HTR-8/SVneo (cell line): ENCODE results near the gene EIF2D.
"Not testable (repeated sequence)": the region's sequence is repeated elsewhere in the genome, so short reads cannot be mapped to it uniquely, and the experiment has no call there.

ENCODE experiments used
- DNase-seq: peaks from one replicate; pipeline ENCODE4 v3.0.0; 2011; ENCODE audit warnings: low spot score, mixed read lengths; ENCODE audit not compliant: insufficient read length
- FAIRE-seq: peaks from 2 replicates; lab custom pipeline; 2011; peaks lifted over from hg19 to GRCh38; lab: Jason Lieb, UNC

The EIF2D gene

DNA sequence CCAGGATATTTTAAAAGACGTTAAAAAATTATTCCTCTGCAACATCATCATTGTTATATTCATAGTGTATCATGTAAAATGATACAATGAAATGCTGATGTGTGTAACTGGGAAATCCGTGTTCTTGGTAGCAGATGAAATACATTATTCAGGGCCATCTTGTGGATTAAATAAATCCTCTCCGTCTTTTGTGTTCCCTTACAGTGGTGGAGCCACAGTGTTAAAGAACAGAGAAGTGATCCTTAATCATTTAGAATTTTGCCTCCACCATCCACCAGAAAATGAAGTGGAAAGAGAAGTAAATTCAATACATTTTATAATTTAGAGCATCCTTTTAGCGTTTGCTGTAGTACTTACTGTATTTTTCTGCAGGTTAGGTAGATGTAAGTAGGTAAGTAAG, 24.4 kb upstream of the EIF2D start:
- no peak for DNase-seq
- FAIRE-seq: no peak

DNA sequence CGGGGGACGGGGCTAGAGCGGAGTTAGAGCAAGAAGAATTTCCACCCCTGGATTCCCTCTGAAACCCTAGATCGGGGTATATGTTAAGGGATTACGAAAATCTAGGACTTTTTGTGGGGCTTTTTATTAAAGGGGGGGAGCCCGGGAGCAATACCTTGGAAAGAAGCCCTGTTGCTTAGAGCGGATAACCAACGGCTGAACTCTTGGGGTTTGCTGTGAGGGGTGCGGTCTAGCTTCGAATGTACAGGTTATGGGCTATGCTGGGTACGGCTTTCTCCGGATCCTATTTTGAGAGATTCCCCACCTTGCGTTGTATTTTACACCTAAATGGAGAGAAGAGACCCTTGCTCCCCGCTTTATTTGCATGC, 23.7 kb upstream of the EIF2D start:
- FAIRE-seq (no peak), DNase-seq (no peak)

DNA sequence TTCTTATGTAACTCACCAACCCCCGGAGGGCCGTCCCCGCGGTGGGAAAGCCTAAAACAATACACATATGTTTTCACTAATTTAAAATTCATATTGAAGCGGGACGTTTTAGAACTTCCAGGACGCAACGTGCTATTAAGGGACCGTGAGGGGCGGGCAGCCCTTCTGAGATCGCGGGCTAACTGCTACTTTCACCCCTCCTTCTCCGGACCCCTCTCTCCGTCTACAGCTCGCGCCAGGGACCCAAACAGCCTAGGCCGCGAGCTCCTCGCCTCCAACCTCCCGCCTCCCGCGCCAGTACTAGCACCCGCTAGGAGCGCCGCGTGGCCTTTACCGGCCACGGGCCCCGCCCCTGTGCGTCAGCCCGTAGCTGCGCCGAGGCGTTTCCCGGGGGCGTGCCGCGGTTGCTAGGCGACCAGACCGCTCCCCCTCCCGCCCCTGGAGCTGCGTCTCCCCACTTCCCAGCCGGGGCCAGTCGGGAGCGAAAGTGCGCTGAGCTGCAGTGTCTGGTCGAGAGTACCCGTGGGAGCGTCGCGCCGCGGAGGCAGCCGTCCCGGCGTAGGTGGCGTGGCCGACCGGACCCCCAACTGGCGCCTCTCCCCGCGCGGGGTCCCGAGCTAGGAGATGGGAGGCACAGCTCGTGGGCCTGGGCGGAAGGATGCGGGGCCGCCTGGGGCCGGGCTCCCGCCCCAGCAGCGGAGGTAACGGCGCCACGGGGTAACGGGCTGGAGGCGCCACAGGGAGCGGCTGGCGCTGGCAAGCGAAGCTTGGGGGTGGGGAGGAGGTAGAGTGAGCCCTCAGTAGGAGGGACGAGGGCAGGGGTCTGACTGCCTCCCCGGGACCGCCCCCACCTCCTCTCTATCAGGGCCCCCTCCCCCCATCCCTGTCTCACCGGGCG, 23.1 kb upstream of the EIF2D start, which contains the start of gene DYRK3:
Gene DYRK3, plus strand, starts transcription at position 457 of the 898 bp plus-strand sequence. Its CDS starts 168 bp downstream, at position 625.
- DNase-seq (peak; percentile 93), FAIRE-seq (peak; percentile 95)

- DNase-seq: peak; percentile 74
These were observed 22.3 kb upstream of the EIF2D start for GRCh38 chr1:206634365-206635079.

DNA sequence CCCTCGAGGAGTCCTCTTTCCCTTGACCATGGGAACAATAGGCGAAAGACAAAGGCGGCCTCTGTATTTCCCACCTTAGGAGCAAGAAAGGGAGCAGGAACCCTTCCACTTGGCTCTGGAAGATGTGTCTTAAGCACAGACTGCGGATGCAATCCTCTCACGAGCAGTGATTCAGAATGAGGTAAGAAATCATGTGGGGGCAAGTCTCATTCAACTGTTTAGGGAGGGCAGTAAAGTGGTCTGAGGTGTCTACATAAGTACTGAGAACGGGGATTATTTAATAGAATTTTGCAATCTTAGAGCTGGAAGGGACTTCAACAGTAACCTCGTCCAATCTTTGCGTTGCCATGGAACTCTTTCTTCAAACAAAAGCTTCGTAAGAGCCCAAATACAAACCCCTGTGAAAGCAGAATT, 21.4 kb upstream of the EIF2D start:
- FAIRE-seq: no peak

More at GRCh38 chr1:206634365-206635079, 22.3 kb upstream of the EIF2D start:
- FAIRE-seq: no peak

DNA sequence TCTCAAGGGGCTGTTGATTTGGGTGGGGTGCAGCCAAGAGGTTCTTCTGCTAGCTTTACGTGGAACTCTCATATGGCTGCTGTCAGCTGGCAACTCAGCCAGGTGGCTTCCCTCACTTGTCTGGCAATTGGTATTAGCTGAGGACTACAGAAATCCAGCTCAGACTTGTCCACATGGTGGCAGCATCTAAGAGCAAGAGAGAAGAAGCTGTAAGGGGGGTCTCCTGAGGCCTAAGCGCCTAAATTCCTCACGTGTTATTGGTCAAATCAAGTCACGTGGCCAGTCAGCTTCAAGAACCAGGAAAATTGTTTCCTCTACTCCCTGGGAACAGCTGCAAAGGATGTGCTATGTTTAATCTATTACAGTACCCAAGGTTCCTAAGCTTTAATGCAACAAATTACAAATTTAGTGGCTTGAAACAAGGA, 18.8 kb upstream of the EIF2D start:
- DNase-seq (peak; percentile 75), FAIRE-seq (no peak)

More for the DNA sequence above, 21.4 kb upstream of the EIF2D start:
- no peak for DNase-seq

- FAIRE-seq (no peak), DNase-seq (no peak)
These were observed 16.7 kb upstream of the EIF2D start for GRCh38 chr1:206628916-206629315.

- not testable (repeated sequence) for DNase-seq, FAIRE-seq
These were observed 14.1 kb upstream of the EIF2D start for GRCh38 chr1:206626396-206626795.

DNA sequence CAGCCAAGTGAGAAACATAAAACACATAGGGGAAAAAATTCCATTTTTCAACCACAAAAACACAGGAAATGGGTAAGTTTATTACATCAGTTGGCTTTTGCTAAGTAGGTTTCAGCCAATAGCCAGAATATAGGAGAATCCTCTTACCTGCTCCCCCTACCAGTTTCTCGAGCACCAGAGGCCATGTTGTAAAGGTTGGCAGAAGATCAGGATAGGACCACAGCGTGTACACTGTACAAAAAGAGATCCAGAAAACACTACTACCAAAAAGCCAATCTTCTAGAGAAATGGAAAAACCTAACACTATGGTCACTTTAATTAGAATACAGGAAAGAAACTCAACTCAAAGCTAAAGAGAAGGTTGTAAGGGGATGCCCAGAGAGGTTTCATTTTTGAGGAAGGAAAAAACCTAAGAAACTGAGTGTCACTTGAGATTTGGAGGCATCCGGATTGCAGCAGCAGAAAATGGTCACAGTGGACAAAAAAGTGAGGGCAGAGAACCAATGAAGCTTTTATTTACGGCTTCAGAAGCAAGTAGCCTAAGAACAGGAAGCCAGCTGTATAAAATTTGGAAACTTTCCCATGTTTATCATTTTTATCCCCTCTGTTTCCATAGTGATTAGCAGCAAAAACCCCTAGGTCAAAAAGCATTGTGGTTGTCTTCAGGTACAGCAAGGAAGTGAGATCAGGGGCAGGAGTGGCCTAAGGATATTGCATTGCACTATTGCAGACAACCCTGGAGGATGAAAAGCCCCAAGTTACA, 2.9 kb downstream of the EIF2D start:
- no peak for DNase-seq
- FAIRE-seq: no peak

DNA sequence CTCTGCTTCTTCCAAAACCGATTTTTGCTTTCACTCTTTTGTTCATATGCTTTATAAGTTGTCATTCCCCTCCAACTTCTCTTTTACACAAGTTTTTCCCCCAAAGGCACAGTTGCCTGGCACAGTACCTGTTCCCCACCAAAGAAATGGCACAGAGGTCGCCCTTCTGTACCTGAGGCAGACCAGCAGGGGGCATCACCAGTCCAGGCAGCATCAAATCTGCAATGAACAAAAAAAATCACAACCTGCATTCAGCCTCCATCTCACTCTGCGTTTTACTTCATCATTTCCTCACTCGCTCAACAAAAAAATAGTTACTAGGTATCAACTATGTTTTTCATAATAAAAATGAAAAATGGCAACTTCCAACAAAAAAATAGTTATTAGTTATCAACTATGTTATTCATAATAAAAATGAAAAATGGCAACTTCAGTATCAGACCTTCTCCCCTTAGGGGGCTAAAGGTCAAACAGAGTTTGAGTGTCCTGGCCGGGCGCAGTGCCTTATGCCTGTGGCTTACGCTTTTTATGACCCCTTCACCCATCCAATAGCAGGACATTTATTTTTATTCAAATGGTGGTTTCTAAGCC, 4.1 kb downstream of the EIF2D start:
- no peak for DNase-seq
- FAIRE-seq: no peak

DNA sequence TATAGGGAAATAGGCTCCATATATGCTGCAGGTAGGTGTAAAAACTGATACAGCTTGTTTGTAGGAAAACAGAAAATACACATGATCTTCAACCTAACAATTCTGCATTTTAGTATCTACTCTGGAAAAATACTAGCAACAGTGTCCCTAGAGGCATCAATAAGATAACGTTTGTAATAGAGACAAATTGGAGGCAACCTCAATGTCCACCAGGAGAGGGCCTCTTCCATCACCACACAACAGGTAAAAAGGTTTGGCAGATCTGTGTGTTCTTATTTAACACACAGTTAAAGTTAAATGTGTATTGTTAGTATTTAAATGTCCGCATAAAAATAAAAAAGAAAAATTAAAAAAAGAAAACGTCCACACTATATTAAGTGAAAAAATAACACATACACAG, 5.4 kb downstream of the EIF2D start:
- FAIRE-seq (no peak), DNase-seq (no peak)

DNA sequence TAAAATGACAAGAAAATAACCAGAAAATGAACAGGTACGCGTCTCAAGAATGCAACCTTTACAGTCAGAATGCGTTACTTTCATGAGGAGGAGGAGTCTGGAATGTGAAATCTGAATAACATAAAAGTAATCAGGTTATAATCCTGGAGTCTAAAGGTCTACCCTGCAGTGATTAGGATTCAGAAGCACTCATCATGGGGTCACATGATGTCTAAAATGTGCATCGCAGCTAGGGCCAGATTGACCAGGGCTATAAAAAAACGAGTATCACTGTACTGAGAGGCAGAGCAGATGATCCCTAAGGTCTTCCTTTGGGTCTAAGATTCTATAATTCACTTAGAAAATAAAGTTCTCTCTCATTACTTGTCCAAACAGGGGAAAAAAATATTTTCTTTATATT, 7.4 kb downstream of the EIF2D start:
- no peak for DNase-seq
- FAIRE-seq: no peak

DNA sequence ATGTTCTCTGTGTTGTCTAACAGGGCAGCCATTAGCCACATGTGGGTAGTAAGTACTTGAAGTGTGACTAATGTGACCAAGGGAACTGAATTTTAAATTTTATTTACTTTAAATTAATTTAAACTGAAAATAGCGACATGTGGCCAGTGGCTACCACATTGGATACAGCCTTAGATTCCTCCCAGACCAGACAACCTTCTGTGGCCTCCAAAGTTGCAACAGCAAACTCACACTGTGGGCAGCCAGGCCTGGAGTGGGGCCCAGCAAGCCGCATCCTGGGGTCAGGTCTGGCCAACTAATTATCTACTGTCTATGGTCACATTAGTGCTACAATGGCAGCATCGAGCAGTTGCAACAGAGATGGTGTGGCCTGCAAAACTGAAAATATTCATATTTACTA, 11.7 kb downstream of the EIF2D start:
- DNase-seq (no peak), FAIRE-seq (no peak)

DNA sequence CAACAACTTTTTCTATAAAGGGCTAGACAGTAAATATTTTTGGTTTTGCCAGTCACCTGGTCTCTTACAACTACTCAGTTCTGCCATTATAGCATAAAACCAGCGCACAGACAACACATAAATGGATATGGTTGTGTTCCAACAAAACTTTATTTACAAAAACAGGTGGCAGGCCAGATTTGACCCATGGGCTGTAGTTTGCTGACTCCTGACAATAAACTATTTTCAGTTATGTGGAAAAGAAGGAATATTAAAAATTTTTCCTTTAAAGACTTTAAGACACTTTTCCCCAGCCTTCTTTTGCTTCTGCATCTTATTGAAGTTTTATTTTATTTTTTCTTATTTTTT, 16.0 kb downstream of the EIF2D start:
- FAIRE-seq (no peak), DNase-seq (no peak)

- no peak for DNase-seq
- no peak for FAIRE-seq
These were observed 16.5 kb downstream of the EIF2D start for GRCh38 chr1:206595581-206596318.

- DNase-seq (no peak), FAIRE-seq (no peak)
These were observed 18.8 kb downstream of the EIF2D start for GRCh38 chr1:206593351-206593925.

- DNase-seq (no peak), FAIRE-seq (no peak)
These were observed 20.6 kb downstream of the EIF2D start for GRCh38 chr1:206591696-206592095.

GRCh38 chr1:206591226-206591625, 21.0 kb downstream of the EIF2D start:
- FAIRE-seq (no peak), DNase-seq (no peak)
